ENCODE data around the gene KIF3B. TPM values are rescaled to one million over a fixed set of nuclear protein-coding genes. Genes with fewer than 3 reads are reported as not detected.
A peak's percentile ranks its signal among the peaks of the same experiment; 100 is the strongest.

Gene KIF3B
- total and polyA plus RNA-seq, 2 of the 13 experiments (the other 11 are each of a cell fraction or from before 2014, with no cell fraction given), result 23.6 to 28.8 TPM

GRCh38 chr20:32325706-32326503 is 48.5 kb downstream of the KIF3B start (continued):
- TF ChIP-seq ARNT2 (CRISPR knock-in tag; IDR thresholded peaks at IDR 0.05; ENCODE audit: low read depth) (peak; percentile 42; the same call in 1 of the 2 replicates), ZNF292 (CRISPR knock-in tag; IDR thresholded peaks at IDR 0.05; ENCODE audit: borderline replicate concordance, low read depth) (peak; percentile 81), ZNF670 (CRISPR knock-in tag; IDR thresholded peaks at IDR 0.05; ENCODE audit: borderline replicate concordance) (peak; percentile 64; the same call in 1 of the 2 replicates), ZNF782 (CRISPR knock-in tag; IDR thresholded peaks at IDR 0.05; ENCODE audit: borderline replicate concordance) (no peak), SMAD1 (CRISPR knock-in tag; IDR thresholded peaks at IDR 0.05; ENCODE audit: borderline replicate concordance, low read depth) (no peak), NFYB (CRISPR knock-in tag; IDR thresholded peaks at IDR 0.05) (no peak), ELF4 (CRISPR knock-in tag; IDR thresholded peaks at IDR 0.05; ENCODE audit: borderline replicate concordance) (0 out of 2 replicates have a peak, but pooled peaks have one; percentile 58), CHCHD3 (CRISPR knock-in tag; IDR thresholded peaks at IDR 0.05) (no peak), ZFP37 (CRISPR knock-in tag; IDR thresholded peaks at IDR 0.05; ENCODE audit: borderline replicate concordance) (0 out of 2 replicates have a peak, but pooled peaks have one; percentile 23), XRCC5 (optimal IDR thresholded peaks at IDR 0.05; ENCODE audit: low read length) (peak; percentile 26), HMGA1 (CRISPR knock-in tag; conservative IDR thresholded peaks at IDR 0.05) (no peak), GLI4 (CRISPR knock-in tag; IDR thresholded peaks at IDR 0.05; ENCODE audit: borderline replicate concordance) (no peak), ZNF564 (CRISPR knock-in tag; IDR thresholded peaks at IDR 0.05) (no peak; the same call in 1 of the 2 replicates), ZNF484 (CRISPR knock-in tag; IDR thresholded peaks at IDR 0.05; ENCODE audit: borderline replicate concordance, low read depth) (no peak), PLRG1 (conservative IDR thresholded peaks at IDR 0.05) (no peak), ZKSCAN5 (CRISPR knock-in tag; IDR thresholded peaks at IDR 0.05) (no peak), RBM22 (optimal IDR thresholded peaks at IDR 0.05; ENCODE audit: low read length) (no peak)
- TF ChIP-seq, protein P1, sequence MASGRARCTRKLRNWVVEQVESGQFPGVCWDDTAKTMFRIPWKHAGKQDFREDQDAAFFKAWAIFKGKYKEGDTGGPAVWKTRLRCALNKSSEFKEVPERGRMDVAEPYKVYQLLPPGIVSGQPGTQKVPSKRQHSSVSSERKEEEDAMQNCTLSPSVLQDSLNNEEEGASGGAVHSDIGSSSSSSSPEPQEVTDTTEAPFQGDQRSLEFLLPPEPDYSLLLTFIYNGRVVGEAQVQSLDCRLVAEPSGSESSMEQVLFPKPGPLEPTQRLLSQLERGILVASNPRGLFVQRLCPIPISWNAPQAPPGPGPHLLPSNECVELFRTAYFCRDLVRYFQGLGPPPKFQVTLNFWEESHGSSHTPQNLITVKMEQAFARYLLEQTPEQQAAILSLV (CRISPR knock-in tag; IDR thresholded peaks at IDR 0.05; ENCODE audit: borderline replicate concordance), result peak; percentile 58; the same call in 1 of the 2 replicates
- TF ChIP-seq, protein P2, sequence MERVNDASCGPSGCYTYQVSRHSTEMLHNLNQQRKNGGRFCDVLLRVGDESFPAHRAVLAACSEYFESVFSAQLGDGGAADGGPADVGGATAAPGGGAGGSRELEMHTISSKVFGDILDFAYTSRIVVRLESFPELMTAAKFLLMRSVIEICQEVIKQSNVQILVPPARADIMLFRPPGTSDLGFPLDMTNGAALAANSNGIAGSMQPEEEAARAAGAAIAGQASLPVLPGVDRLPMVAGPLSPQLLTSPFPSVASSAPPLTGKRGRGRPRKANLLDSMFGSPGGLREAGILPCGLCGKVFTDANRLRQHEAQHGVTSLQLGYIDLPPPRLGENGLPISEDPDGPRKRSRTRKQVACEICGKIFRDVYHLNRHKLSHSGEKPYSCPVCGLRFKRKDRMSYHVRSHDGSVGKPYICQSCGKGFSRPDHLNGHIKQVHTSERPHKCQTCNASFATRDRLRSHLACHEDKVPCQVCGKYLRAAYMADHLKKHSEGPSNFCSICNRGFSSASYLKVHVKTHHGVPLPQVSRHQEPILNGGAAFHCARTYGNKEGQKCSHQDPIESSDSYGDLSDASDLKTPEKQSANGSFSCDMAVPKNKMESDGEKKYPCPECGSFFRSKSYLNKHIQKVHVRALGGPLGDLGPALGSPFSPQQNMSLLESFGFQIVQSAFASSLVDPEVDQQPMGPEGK (CRISPR knock-in tag; IDR thresholded peaks at IDR 0.05), result peak; percentile 50; the same call in 1 of the 2 replicates
- TF ChIP-seq, protein P3, sequence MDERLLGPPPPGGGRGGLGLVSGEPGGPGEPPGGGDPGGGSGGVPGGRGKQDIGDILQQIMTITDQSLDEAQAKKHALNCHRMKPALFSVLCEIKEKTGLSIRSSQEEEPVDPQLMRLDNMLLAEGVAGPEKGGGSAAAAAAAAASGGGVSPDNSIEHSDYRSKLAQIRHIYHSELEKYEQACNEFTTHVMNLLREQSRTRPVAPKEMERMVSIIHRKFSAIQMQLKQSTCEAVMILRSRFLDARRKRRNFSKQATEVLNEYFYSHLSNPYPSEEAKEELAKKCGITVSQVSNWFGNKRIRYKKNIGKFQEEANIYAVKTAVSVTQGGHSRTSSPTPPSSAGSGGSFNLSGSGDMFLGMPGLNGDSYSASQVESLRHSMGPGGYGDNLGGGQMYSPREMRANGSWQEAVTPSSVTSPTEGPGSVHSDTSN (CRISPR knock-in tag; IDR thresholded peaks at IDR 0.05), result no peak
- TF ChIP-seq, protein P4, sequence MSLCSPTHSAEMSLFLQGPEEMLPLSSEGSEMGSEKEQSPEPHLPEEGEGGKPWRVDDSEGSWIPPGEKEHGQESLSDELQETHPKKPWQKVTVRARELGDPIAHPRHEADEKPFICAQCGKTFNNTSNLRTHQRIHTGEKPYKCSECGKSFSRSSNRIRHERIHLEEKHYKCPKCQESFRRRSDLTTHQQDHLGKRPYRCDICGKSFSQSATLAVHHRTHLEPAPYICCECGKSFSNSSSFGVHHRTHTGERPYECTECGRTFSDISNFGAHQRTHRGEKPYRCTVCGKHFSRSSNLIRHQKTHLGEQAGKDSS (CRISPR knock-in tag; IDR thresholded peaks at IDR 0.05; ENCODE audit: borderline replicate concordance, low read depth), result peak; percentile 78; the same call in 1 of the 2 replicates
- TF ChIP-seq, protein P5, sequence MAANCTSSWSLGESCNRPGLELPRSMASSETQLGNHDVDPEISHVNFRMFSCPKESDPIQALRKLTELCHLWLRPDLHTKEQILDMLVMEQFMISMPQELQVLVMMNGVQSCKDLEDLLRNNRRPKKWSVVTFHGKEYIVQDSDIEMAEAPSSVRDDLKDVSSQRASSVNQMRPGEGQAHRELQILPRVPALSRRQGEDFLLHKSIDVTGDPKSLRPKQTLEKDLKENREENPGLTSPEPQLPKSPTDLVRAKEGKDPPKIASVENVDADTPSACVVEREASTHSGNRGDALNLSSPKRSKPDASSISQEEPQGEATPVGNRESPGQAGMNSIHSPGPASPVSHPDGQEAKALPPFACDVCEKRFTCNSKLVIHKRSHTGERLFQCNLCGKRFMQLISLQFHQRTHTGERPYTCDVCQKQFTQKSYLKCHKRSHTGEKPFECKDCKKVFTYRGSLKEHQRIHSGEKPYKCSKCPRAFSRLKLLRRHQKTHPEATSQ (CRISPR knock-in tag; IDR thresholded peaks at IDR 0.05; ENCODE audit: borderline replicate concordance), result no peak
